Activated T-helper 17 cell treated with anti-CD3 and anti-CD28 coated beads, Interleukin-2, amount 50 U/mL, for 72 hours (primary cell): ENCODE data around the gene USP40. TPM values are rescaled to one million over a fixed set of nuclear protein-coding genes. Genes with fewer than 3 reads are reported as not detected.

Source experiments
- ATAC-seq: fragments of 150-1000 bp; cut with Tn5 transposase; replicated peaks from 2 replicates; pipeline ENCODE4 v1.10.0; 2021; ENCODE audit warnings: mild to moderate bottlenecking, moderate library complexity
- H3K27ac Mint-ChIP-seq: one replicate; pipeline ENCODE4 v1.8.0; 2022; ENCODE audit warnings: mixed read lengths
- H3K27me3 Mint-ChIP-seq: one replicate; pipeline ENCODE4 v1.8.0; 2022; ENCODE audit warnings: mixed read lengths
- H3K36me3 Mint-ChIP-seq: one replicate; pipeline ENCODE4 v1.8.0; 2022; ENCODE audit warnings: low read depth, mild to moderate bottlenecking, mixed read lengths
- H3K4me1 Mint-ChIP-seq: one replicate; pipeline ENCODE4 v1.8.0; 2022; ENCODE audit warnings: mixed read lengths
- H3K4me3 Mint-ChIP-seq: one replicate; pipeline ENCODE4 v1.8.0; 2022; ENCODE audit warnings: mild to moderate bottlenecking, mixed read lengths
- H3K9me3 Mint-ChIP-seq: one replicate; pipeline ENCODE4 v1.8.0; 2022; ENCODE audit warnings: mixed read lengths
- total RNA-seq, 2 donors: library from RNA; stranded (reverse); gene quantifications; one replicate each; pipeline ENCODE4 v1.2.3, GENCODE V29; 2022

USP40 gene
- total RNA-seq, 2 donors from 2014 or later = 11.3 to 13.5 TPM

DNA sequence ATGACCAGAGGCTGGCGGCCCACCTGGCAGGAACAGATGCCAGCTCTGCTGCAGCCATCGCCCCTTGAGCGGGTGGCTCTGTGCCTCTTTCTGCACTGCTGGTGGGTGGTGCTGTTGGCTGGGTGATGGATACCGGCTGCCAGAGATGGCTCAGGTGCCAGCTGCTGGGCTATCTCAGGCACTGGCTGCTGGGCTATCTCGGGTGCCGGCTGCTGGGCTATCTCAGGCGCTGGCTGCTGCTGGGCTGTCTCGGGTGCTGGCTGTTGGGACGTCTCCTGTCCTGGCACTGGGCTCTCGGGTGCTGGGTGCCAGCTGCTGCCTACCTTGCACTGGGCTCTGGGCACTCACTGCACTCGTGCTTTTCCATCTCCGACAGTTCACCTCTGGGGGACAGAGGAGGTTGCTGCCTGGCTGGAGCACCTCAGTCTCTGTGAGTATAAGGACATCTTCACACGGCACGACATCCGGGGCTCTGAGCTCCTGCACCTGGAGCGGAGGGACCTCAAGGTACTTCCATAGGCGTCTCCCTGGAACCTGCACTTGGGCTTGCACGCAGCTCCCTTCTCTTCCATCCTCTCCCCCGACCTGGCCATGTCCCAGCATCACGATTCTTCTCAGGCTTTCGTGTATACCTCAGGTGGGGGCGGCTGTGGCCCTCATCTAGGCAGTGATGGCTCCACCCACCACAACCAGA lies 98.4 kb downstream of the USP40 start:
- Mint-ChIP-seq H3K4me3 (no peak overlapping the region), H3K27me3 (no peaks in the 10 kb centered on the region), H3K27ac (peak overlapping the region; percentile 56), H3K36me3 (peaks cover 90% of the 10 kb centered on the region), H3K4me1 (no peaks in the 10 kb centered on the region), H3K9me3 (no peaks in the 10 kb centered on the region)
- no peak for ATAC-seq

DNA sequence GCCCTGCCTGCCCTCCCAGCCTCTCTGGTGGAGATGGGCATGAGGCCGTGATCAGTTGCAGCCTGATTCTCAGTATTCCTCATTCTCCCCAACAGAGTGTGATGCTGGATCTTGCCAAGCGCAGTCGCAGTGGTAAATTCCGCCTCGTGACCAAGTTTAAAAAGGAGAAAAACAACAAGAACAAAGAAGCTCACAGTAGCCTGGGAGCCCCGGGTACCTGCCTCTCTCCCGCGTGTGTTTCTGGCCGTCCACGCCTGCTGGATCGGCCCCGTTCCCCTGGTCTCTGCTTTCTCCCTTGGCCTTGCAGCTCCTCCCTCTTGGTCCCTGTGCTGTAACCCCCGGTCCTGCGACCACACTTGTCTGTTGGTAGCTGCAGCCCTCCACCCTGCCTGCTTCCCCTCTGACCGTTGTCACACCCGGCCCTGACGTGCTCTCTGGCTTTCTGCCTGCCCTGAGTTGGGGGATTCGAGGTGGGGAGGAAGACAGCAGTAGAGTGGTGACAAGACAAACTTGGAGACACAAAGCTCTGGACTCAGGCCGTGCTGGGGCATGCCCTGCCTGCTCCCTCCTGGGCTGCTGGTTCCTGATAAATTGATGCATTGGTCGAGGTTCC lies 99.5 kb downstream of the USP40 start:
- Mint-ChIP-seq H3K9me3 (no peaks in the 10 kb centered on the region), H3K27ac (peak overlapping the region; percentile 56), H3K4me1 (no peaks in the 10 kb centered on the region), H3K36me3 (peaks cover 91% of the 10 kb centered on the region), H3K4me3 (no peak overlapping the region), H3K27me3 (no peaks in the 10 kb centered on the region)
- no peak for ATAC-seq

DNA sequence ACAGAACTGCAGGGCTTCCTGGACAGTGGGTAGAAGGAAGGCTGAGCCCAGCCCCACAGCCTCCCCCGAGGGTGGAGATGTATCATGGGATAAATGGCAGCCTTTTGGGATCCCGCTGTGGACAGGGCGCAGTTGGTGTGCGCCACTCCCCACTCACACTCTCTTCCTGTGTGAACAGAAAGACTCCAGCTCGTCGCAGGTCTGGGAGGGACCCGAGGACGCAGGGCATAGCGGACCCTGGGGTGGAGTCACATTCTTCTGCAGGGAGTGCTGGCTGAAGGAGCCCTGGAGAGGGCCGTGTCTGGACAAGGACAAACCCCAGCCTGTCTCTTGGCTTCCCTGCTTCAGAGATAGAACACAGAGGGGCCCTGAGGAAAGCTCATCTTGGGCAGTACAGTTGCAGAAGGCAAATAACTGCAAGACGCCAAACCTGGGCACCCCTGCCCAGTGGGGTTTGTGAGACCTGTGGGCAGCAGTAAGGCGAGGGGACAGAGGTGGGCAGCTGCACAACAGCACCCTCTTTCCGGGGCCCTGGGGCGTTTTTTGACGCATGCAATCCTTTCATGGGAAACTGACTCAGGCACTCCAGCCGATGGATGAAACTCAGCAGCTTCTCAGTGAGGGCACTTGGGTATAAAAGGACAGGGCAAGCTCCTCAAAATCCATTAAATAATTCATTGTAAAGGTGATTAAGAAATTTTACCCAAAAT lies 101.9 kb downstream of the USP40 start:
- Mint-ChIP-seq H3K4me1 (no peaks in the 10 kb centered on the region), H3K27me3 (no peaks in the 10 kb centered on the region), H3K4me3 (no peak overlapping the region), H3K36me3 (peaks cover 96% of the 10 kb centered on the region), H3K27ac (no peak overlapping the region), H3K9me3 (no peaks in the 10 kb centered on the region)
- no peak for ATAC-seq

DNA sequence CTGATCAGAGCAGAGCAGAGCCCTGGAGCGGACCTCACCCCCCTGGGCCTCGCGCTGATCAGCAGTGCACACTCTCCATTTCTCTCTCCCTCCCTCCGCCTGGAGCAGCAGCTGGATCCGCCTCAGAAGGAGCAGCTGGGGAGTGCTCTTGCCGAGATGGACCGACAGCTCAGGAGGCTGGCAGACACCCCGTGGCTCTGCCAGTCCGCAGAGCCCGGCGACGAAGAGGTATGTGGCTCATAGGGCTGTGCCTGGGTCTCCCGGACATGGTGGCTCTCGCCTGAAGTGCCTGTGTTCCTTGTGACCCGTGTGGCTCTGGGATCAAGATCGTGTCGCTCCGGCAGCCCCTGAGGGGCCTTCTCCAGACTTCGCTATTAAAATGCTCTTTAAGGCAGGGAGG lies 102.5 kb downstream of the USP40 start:
- no peaks in the 10 kb centered on the region for H3K27me3 Mint-ChIP-seq
- H3K4me1 Mint-ChIP-seq = no peaks in the 10 kb centered on the region
- no peak for ATAC-seq
- no peak overlapping the region for H3K27ac Mint-ChIP-seq
- H3K9me3 Mint-ChIP-seq = no peaks in the 10 kb centered on the region
- H3K36me3 Mint-ChIP-seq = peaks cover 96% of the 10 kb centered on the region
- H3K4me3 Mint-ChIP-seq = no peak overlapping the region

DNA sequence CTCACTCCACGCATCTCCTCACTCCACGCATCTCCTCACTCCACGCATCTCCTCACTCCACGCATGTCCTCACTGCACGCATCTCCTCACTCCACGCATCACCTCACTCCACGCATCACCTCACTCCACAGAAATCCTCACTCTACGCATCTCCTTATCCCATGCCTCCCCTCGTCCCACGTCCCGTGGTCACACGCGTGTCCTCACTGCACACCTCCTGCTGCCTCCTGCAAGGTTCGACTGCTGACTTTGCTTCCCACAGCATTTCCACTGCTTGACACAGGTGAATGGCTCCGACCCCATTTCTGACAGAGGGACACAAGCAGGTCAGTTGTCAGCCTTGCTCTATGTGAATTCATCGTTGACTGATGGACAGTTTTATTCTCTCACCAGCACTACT lies 103.0 kb downstream of the USP40 start:
- H3K9me3 Mint-ChIP-seq = no peaks in the 10 kb centered on the region
- no peak overlapping the region for H3K27ac Mint-ChIP-seq
- no peaks in the 10 kb centered on the region for H3K27me3 Mint-ChIP-seq
- no peak overlapping the region for H3K4me3 Mint-ChIP-seq
- no peaks in the 10 kb centered on the region for H3K4me1 Mint-ChIP-seq
- peaks cover 96% of the 10 kb centered on the region for H3K36me3 Mint-ChIP-seq
- ATAC-seq = no peak

DNA sequence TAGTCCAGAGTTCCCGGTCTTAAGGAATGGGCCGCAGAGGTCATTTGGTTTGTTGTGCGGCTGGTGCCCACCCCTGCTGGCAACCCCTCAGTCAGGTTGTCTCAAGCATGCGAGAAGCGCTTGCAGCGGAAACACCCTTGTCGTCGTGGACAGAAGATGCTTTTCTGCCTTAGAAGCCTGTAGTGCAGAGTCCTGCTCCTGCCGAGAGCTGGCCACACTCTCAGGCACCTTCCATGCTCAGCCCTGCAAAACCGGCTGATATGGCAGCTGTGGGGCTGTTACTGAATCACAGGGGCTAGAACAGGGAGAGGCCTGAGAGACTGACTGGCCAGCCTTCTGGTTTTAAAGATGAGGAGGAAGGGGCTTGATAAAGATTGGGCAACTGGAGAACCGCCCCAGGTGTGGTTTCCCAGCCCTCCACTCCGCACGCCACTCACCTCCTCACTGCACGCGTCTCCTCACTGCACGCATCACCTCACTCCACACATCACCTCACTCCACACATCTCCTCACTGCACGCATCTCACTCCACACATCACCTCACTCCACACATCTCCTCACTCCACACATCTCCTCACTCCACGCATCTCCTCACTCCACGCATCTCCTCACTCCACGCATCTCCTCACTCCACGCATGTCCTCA lies 103.6 kb downstream of the USP40 start:
- H3K27ac Mint-ChIP-seq = no peak overlapping the region
- no peaks in the 10 kb centered on the region for H3K4me1 Mint-ChIP-seq
- H3K4me3 Mint-ChIP-seq = no peak overlapping the region
- no peaks in the 10 kb centered on the region for H3K27me3 Mint-ChIP-seq
- peaks cover 95% of the 10 kb centered on the region for H3K36me3 Mint-ChIP-seq
- no peaks in the 10 kb centered on the region for H3K9me3 Mint-ChIP-seq
- ATAC-seq = no peak

DNA sequence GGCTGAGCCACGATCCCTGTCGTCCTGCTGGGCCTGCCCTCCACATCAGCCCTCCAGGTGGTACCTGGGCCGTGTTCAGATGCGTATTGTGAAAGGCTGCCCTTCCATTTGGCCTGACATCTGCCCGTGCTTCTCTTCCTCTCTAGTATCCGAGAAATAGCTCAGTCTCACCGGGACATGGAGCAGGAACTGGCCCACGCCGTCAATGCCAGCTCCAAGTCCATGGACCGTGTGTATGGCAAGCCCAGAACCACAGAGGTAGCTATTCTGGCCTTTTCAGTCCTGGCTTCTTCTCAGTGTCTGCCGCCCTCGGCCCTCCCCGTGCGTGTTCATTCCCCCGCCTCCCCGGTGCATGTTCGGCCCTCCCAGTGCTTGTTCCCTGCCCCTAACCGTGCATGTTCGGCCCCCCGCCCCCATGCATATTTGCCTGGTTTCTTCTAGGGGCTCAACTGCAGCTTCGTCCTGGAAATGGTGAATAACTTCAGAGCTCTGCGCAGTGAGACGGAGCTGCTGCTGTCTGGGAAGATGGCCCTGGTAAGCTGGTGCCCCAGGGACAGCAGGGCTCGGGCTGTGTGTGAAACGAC lies 104.3 kb downstream of the USP40 start:
- H3K4me1 Mint-ChIP-seq = no peaks in the 10 kb centered on the region
- no peak overlapping the region for H3K4me3 Mint-ChIP-seq
- H3K27me3 Mint-ChIP-seq = no peaks in the 10 kb centered on the region
- no peak for ATAC-seq
- H3K9me3 Mint-ChIP-seq = no peaks in the 10 kb centered on the region
- no peak overlapping the region for H3K27ac Mint-ChIP-seq
- peaks cover 95% of the 10 kb centered on the region for H3K36me3 Mint-ChIP-seq

DNA sequence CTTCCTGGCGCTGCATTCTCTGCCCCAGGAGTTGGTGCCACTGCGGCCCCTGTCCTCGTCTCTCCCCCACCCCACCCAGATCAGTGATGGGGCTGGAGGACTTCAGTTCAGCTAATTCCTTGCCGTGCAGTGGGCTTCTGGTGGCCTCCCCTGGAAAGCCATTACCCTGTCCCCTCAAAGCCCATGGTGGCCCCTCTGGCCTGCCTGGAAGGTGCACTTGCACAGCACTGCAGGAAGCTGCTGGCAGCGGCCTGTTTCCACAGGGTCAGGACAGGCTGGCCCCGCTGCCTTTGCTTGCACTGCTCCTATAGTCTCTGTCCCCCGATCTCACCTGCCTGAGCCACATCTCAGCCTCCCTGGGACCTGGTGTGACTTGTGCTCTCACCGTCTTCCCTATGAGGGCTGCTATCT lies 105.1 kb downstream of the USP40 start:
- Mint-ChIP-seq H3K9me3 (no peaks in the 10 kb centered on the region), H3K27me3 (no peaks in the 10 kb centered on the region), H3K27ac (no peak overlapping the region), H3K4me3 (no peak overlapping the region), H3K4me1 (no peaks in the 10 kb centered on the region), H3K36me3 (peaks cover 95% of the 10 kb centered on the region)
- ATAC-seq = no peak

DNA sequence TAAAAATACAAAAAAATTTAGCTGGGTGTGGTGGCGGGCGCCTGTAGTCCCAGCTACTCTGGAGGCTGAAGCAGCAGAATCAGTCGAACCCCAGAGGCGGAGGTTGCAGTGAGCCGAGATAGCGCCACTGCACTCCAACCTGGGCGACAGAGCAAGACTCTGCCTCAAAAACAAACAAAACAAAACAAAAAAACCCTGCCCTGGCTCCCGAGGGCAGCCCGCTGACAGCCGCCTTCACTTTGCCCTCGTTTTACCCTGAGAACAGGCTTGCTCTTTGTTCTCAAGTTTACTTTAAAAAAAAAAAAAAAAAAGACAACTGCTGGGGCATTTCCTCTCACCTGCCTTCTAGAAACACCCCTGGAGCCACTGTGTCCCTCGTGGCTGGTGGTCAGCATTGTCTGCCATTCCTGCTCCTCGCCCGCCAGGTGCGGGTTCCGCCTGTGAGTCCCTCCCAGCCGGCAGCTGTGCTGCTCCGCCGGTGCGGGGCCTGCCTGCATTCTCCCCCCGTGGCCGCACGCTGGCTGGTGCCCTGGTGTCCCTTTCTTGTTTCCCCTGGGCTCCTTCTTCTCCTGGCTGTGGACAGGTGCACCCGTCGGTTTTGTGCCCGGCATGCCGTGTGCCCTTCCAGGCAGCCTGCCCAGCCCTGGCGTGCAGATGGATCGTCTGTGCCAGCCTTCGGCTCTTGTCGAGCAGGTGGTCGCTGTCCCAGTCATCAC lies 105.7 kb downstream of the USP40 start:
- Mint-ChIP-seq H3K36me3 (peaks cover 95% of the 10 kb centered on the region), H3K4me1 (no peaks in the 10 kb centered on the region), H3K9me3 (no peaks in the 10 kb centered on the region), H3K27ac (no peak overlapping the region), H3K27me3 (no peaks in the 10 kb centered on the region), H3K4me3 (no peak overlapping the region)
- ATAC-seq = no peak

DNA sequence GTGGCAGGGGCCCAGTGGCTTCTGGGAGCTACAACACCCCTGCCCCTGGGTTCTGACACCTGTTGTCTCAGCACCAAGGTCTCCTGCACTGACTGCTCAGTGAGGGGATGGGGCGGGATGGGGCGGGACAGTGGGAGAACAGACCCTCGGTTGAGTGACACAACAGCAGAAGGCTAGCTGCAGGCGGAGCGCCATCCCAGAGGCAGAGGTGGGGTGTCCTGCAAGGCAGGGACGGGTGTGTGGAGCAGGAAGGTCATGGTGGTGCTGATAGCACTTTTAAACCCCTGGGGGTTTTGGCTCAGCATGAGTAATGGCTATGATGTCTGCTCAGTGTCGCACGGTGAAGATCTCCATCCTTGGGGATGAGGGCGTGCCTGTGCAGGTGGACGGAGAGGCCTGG lies 107.2 kb downstream of the USP40 start:
- H3K27ac Mint-ChIP-seq = no peak overlapping the region
- ATAC-seq = no peak
- H3K9me3 Mint-ChIP-seq = no peaks in the 10 kb centered on the region
- no peak overlapping the region for H3K4me3 Mint-ChIP-seq
- H3K4me1 Mint-ChIP-seq = no peaks in the 10 kb centered on the region
- no peaks in the 10 kb centered on the region for H3K27me3 Mint-ChIP-seq
- peaks cover 98% of the 10 kb centered on the region for H3K36me3 Mint-ChIP-seq

DNA sequence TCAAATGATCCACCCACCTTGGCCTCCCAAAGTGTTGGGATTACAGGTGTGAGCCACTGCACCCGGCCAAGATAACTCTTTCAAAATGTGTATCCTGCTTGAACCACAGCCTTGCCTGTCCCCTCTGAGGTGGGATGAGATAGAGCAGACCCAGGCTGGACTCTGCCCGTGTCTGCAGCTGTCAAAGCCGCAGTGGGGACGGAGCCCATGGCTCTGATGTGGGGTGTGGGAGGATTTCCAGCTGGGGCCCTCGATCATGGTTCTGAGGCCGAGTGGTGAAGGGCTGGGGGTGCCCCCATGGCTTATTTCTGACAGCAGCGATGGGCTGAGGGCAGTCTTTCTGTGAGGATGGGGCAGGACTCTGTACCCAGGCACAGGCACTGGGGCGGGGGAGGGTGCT lies 107.8 kb downstream of the USP40 start:
- no peak overlapping the region for H3K27ac Mint-ChIP-seq
- H3K9me3 Mint-ChIP-seq = no peaks in the 10 kb centered on the region
- H3K4me1 Mint-ChIP-seq = no peaks in the 10 kb centered on the region
- no peak for ATAC-seq
- H3K36me3 Mint-ChIP-seq = peaks cover 98% of the 10 kb centered on the region
- H3K4me3 Mint-ChIP-seq = no peak overlapping the region
- H3K27me3 Mint-ChIP-seq = no peaks in the 10 kb centered on the region

DNA sequence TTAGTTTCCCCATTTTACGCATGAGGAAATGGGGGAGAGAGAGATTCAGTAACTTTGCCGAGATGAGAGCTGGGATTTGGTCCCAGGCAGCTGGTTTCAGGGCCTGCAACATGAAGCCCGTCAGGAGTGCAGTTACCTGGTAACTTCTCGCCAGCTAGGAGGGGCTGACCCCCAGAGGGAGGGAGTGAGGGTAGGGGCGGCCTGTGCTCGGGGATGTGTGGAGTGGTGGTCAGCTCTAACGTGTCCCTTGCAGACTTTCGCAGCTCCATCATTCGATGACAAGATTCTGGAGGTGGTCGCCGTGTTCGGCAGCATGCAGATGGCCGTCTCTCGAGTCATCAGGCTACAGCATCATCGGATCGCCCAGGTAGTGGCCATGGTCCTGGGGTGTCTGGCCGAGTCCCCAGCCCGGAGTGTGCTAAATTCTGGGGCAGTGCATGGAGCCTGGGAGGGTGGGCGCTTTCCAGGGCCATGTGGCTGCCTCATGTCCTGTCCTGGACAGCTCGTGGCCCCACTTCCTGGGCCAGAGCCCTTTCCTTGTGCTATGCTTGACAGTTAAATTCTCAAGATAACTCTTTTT lies 108.5 kb downstream of the USP40 start:
- Mint-ChIP-seq H3K36me3 (peaks cover 98% of the 10 kb centered on the region), H3K27ac (no peak overlapping the region), H3K9me3 (no peaks in the 10 kb centered on the region), H3K4me1 (no peaks in the 10 kb centered on the region), H3K27me3 (no peaks in the 10 kb centered on the region), H3K4me3 (no peak overlapping the region)
- ATAC-seq = no peak

DNA sequence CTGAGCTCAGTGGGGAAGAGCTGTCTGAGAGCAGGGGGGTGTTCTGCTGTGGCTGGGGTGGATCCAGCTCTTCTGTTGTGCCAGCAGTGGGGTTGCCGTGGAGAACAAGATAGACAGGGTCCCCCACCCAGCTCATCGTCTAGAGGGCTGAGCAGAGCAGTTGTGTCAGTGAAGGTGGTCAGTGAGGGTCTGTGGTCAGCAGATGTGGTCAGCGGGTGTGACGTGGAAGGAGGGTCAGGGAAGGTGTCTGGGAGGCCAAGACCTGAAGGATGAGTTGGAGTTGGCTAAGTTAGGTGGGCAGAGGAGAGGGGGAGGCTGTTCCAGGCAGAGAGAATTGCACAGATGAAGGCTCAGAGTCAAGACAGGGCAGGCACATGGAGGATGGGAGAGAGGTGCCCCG lies 109.2 kb downstream of the USP40 start:
- Mint-ChIP-seq H3K9me3 (no peaks in the 10 kb centered on the region), H3K27me3 (no peaks in the 10 kb centered on the region), H3K4me3 (no peak overlapping the region), H3K27ac (peak overlapping the region; percentile 34), H3K36me3 (peaks cover 97% of the 10 kb centered on the region), H3K4me1 (no peaks in the 10 kb centered on the region)
- ATAC-seq = no peak

DNA sequence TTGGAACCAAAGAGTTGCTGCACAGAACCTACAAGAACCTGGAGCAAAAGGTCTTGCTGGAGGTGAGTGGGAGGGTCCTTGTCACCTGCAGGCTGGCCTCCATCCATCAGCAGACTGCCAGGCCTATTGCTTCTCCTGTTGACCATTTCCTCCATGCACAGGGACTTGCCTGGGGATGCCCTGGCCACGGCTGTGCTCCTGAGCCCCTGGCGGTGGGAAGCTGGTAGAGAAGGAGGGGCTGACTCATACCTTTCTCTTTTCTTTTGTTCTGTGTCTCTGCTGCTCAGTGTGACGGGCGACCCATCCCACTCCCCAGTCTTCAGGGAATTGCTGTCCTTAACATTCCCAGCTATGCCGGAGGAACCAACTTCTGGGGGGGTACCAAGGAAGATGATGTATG lies 109.6 kb downstream of the USP40 start:
- Mint-ChIP-seq H3K4me1 (no peaks in the 10 kb centered on the region), H3K9me3 (no peaks in the 10 kb centered on the region), H3K27me3 (no peaks in the 10 kb centered on the region), H3K4me3 (no peak overlapping the region), H3K36me3 (peaks cover 97% of the 10 kb centered on the region), H3K27ac (peak overlapping the region; percentile 34)
- ATAC-seq = no peak
